Activated effector memory CD4-positive, alpha-beta T cell treated with Interleukin-2 at 50 U/mL for 16 hours (primary cell): Measurements from ENCODE around the gene QKI.
A peak's percentile ranks its signal among the peaks of the same experiment; 100 is the strongest.
"Not testable (repeated sequence)": the region's sequence is repeated elsewhere in the genome, so short reads cannot be mapped to it uniquely, and the experiment has no call there.

Source experiments
- DNase-seq: peaks from one replicate; pipeline ENCODE4 v3.0.0-alpha.2; 2020

Gene QKI

DNA sequence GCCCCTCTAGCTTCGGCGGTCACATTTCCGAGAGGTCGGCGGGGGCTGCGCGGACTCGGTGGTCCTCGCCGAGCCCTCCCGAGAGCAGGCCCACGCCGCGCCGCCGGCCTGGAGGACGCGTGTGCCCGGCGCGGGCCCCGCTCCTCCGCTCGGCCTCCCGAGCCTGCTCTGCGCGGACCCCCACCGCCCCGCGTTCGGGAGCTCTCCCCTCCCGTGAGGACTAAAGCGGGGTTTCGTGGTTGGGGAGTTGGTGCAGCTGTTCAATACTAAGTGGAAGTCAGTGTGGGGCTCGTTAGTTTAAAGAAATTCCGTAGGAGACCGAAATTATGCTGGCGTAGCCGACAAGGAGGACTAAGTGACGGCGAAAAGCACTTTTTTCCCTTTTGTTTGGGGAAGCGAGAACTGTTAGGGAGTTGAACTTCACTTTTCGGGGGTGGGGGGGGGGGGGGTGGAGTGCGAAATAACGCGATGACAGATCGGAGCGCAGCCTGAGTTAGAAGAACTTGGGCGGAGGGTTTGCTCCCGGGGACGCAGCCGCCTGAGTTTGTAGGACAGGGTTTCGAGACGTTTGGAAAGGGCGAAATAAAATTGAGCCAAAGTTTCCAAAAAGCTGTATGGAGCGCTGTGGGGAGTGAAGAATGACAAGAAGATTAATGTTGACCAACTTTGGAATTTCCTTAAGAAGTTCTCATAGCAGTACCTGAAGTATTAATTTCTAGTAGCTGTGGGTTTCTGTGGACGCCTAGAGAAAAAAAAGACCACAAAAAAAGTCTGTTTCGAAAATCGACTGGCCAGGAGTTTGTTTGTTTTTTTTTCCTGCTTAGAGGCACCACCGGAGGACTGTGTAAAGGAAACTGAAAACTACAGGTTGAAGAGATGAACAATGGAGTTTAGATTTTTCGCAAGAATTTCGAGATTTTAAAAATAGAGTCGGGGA is 1.4 kb downstream of the QKI start:
- peak; percentile 22 for DNase-seq

DNA sequence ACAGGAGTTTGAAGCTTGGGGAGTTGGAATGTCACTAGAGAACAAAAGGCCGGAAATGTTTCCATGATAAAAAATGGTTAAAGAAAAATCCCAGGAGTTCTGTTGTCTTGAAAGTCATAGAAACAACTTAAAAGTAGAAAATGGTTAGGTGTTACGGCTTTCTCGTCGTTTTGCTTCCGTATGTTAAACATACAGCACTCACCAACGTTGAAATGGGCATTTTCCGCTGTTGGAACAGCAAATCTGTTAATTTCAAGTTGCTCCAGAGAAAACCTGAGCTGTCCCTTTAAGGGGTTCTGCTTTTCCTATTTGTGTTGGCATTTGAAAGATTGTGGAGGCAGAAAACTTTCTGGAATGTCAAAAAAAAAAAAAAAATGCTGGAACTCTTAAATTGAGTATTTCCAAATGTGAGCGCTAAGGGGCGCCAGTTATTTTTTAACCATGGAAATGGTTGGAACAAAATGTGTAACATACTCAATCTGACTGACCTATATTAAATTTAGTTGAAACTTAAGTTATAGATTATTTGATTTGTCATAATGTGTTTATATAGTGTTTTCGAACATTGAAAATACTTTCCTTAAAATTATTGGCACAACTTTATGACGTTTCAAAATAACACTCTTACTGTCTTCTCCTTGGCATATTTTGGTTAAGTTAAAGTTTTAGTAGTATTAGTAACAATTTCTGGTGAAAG is 2.2 kb downstream of the QKI start:
- DNase-seq: no peak

DNA sequence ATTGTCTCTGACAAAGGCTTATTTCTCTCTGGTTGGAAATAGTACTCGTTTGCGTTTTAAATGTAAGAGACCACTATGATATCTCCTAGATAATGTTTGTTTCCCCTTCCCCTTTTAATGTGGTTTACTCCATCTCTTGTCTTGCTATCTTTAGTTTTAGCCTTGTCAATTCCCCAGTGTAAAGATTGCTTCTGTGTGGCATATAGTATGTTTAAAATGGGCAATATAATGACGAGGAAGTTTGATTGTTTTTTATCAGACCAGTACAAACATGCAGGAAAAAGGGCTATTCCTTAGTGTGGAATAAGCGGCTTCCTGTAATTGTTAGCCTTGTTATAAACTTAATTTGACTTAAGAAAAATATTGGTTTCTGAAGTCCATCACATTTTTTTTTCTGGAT is 3.1 kb downstream of the QKI start:
- no peak for DNase-seq

DNA sequence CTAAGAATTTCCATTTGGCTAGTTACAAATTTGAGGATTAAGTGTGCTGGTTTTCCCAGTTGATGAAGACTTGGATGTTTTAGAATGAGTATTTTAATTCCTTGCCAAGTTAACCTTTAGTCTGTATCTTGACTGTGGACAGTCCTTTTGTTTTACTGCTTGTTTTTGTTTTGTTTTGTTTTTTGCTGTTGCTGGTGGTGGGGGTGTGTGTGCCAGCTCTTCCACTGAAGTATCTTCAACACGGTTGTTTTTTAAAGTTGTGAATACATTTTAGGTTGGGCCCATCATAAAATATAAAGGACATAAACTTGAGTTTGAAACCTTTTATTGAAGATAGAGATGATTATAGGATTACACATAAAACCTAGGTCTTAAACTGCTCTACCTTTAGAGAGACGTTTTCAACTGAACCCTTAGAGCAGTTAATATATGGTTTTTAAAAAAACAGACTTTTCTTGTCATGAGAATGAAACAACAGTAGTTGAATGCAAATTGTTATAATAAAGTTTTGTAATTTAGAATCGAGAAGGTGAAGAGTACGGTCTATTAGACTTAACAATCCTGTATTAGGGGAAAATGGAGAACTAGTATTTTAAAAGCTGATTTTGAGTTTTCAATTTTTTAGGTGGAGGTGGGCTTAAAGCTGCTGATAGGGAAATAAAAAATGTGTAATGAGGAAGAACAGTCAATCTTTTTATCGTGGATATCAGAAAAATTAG is 4.0 kb downstream of the QKI start:
- DNase-seq: no peak

DNA sequence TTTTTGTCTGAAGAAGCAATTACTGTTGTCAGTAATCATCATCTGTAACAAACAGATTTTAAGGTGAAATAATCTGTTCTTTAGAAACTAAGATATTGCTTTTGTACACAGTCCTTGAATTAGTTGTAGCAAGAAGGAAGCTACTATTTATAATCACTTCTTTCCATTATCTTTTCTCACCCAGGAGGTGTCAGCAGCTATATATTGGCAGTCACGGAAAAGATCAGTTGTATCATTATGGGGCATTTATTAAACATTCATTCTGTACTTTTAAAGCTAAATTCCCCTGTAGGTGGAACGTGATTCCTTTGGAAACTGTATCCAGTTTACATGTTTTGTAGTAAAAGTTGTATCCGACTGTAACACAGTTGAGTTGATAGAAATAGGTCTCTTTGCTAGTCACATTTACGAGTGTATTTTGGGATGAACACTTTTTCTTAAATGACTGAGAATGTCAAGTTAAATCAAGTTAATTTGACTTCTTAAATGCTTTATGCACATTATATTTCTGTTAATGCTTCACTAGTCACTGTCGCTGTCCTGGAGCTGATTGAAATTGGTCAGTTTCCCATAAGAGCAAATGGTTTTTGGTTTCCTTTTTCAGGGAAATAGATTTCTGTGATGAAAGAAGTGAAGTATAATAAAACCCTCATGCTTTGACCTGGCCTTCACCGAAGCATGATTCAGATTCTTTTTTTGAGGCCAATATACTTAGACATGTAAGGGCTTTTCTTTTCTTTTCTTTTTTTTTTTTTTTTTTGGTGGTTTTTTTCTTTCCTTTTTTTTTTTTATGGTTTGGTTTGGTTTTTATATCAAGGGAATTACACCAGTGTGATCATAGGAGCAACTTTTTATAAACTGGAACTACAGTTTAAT is 5.1 kb downstream of the QKI start:
- DNase-seq: no peak

DNA sequence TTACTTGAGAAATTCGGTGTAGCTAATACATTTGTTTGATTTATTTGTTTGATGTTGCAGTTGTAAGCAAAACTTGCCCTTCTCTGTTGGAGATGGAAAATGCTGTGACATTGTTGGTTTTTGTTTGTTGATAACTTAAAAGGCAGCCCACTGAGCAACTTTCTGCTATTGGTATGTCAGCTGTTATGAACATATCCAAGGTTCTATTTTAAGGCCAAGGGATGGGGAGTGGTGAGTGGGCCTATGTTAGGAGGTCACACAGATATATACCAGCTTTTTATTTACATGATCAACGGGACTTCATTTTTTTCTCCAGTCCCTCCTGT is 5.7 kb downstream of the QKI start:
- DNase-seq: no peak

DNA sequence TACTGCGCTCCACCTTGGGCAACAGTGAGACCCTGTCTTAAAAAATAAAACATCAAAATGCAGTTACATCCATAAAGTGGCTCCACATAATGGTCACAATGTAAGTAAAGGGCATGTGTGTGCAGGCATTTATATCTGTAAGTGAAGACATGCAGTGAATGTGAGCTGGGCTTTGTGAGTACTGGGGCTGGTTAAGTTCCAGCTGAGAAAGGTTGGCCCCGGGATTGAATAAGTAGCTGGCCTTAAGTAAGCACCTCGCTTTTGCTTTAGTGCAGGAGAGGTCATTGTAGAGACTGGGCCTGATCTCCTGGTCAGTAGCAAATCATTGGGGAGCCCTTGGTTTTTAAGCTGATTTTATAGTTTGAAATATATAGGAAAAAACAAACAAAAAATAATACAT is 8.0 kb downstream of the QKI start:
- no peak for DNase-seq

DNA sequence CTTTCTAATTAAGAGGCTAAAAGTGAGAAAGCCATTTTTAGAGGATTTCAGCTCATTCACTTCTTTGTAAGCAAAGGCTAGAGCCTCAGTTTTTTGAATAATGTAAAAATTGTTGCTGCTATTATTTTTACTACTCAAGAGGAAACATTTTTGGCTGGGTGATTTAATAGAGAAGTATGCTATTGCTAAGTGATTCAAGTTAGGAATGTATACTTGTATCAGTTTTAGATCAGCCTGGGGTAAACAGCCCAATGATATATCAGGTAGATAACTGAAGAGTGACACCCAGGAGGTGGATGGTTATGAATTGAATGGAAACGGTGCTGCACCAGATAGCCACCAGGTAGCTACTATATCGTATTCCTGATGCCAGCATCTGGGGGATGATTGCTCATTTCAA is 9.2 kb downstream of the QKI start:
- no peak for DNase-seq

DNA sequence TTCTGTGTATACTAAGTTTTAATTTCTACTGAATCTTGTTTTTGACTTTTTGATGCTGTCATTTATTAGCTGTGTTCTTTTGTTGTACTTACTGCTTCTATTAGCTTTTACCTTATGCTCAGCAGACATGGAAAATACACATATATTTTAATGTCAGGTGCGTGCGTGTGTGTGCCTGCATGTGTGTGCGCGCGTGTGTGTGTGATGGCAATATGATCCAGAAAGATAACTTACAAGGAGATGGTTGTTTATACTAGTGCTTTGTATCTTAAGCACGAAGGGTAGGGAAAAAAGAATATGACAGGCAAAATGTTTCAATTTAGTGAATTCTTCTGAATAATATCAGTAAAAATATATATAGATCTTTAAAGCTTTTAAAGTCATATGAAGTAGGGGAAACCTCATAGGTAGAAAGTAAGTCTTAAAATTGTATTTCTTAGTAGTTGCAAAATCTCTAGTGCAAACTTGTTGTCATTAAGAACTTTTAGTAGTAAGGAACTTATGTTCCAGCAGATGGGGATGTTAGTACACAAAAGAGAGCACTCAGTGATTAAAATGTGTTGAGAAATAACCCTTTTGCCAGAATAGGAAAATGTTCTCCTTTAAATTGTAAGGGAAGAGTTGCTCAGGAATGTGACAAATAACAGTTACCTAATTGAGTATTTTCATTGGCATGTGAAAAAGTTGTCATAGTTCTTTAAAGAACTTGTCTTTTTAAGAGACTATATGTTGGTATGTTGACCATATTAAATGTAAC is 13.2 kb downstream of the QKI start:
- DNase-seq: no peak

DNA sequence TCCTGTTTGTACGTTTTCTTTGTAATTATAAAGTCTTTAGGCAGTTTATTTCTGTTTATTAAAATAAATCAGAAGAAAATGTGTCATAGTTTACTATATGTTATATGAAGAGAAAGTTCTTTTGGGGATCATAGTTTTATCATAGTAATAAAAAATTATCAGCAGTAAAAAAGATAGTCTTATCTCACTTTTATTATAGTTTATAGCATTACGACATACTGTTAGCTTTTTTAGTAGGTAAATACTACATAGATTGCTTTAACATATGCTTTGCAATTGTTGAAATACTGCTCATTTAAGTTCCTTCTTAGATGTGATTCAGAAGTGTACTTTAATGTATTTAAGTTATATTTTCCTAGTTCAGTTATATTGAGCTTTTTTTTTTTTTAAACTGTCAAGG is 13.9 kb downstream of the QKI start:
- no peak for DNase-seq

DNA sequence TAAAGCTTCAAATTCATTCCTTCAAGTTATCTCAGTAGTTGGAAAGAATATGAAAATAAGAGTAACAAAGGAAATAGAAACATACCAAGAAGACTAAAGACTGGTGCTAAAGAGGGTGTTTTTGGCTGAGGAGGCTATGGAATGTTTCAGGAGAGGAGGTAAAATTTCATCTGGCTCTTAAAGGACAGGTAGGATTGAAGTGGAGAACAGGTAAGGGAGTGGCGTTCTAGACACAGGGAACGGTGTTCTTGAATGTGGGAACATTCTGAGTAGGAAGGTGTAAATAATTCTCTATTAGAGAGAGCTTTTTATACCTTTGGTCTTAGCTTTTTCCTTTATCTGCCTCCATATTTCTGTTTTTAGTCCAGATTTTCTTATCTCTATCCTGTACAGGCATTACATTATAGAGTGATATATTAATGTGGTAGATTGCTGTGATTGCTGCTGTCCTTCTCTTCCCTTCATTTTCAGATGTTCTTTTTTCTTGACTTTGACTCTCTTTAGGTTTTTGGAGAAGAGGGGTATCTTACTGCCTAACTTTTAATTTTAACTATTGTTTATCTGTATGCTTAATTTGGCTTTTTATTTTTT is 15.4 kb downstream of the QKI start:
- DNase-seq: no peak

DNA sequence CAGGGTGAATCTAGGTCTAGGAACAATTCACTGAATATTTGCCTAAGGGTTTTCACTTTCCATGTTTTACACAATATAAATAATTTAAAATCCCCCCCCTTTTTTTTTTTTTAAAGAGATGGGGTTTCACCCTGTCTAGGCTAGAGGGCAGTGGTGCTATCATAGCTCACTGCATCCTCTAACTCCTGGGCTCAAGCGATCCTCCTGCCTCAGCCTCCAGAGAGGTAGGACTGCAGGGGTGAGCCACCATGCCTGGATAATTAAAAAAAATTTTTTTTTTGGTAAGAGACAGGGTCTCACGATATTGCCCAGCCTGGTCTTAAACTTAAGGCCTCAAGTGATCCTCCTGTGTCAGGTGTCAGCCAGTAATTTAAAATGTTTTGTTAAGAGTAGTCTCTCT is 17.8 kb downstream of the QKI start:
- DNase-seq: no peak

DNA sequence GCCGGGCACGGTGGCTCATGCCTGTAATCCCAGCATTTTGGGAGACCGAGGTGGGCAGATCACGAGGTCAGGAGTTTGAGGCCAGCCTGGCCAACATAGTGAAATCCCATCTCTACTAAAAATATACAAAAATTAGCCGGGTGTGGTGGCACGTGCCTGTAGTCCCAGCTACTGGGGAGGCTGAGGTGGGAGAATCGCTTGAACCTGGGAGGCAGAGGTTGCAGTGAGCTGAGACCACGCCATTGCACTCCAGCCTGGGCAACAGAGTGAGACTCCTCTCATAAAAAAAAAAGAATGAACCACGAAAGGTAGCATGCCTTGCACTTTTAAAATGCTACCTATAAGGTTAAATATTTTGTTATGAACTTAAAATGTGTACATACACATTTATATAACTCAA is 19.0 kb downstream of the QKI start:
- DNase-seq: not testable (repeated sequence)

DNA sequence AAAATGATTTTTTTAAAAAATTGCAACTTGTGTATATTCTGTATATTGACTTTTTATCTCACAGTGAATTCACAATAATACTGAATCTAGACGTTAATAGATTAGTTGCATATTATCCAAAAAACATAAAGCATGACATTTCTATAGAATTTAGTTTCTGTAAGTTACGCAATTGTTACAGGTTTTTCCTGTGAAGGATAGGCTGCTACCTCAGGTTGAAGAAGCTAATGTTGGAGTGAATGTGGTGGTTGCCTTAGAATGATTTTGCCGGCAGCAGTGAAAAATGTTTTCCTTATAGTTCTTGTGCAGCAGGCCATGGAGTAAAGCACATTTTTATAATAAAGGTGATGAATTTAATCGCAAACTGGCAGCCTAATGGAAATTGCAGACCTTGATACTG is 20.5 kb downstream of the QKI start:
- no peak for DNase-seq

DNA sequence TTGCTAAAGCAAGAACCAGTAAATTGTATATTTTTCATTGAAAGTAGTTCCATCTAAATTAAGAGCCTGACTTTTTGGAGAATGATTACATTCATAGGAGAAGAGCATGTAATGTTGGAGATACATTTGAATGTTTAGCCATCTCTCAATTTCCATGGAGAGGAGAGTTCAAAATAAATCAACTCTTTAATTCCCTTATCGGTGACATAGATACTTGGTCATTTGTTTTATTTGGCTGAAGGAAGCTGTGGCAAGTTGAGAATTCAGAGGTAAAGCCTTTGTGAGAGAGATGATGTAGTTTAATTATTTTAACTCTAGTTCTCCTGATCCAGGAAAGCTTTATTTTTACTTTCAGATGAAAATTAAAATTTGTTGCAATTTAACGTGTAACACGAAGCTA is 22.3 kb downstream of the QKI start:
- no peak for DNase-seq

DNA sequence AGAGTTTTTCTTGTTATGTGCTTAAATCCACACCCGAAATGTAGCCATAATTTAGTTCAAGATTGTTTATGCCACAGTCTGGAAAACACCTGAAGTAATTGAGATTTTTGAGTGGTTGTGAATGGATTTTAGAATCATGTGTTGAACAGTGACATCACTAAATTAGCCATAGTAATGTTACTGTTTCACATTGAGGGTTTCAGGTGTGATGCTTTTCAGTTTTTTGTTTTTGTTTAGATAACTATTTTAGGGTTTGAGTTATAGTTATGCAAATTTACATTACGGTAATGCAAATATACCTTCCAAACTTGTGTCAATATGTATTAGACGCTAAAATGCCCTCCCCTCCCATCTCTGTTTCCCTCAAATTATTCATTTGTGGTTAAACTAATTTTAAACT is 22.9 kb downstream of the QKI start:
- DNase-seq: no peak

DNA sequence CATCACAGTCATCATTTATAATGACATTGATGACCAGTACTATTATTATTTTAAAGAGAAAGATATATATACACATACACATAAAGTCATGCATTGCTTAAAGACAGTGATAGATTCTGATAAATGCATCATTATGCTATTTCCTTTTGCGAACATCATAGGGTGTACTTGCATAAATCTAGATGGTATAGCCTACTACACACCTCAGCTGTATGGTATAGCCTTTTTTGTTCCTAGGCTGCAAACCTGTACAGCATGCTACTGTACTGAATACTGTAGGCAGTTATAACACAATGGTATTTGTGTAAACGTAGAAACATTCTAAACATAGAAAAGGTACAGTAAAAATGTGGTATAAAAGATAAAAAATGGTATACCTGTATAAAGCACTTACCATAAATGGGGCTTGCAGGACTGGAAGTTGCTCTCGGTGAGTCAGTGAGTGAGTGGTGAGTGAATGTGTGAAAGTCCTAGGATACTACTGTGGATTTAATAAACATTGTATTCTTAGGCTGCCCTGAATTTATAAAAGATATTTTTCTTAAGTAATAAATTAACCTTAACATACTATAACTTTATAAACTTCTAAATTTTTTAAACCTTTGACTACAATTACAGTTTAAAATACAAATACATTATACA is 23.9 kb downstream of the QKI start:
- no peak for DNase-seq

DNA sequence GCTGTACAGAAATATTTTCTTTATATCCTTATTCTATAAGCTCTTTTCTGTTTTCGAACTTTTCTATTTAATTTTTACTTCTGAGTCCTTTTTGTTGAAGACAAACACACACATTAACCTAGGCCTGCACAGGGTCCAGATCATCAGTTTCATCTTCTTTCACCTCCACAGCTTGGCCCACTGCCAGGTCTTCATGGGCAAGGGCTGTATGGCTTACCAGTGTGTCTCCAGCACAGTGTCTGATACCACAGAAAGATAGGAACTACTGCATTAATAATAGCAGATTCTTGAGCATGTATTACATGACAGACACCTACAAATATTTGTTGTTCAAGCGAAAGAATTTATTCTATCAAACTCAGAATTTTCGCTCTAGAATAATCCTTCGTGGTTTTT is 24.4 kb downstream of the QKI start:
- no peak for DNase-seq

DNA sequence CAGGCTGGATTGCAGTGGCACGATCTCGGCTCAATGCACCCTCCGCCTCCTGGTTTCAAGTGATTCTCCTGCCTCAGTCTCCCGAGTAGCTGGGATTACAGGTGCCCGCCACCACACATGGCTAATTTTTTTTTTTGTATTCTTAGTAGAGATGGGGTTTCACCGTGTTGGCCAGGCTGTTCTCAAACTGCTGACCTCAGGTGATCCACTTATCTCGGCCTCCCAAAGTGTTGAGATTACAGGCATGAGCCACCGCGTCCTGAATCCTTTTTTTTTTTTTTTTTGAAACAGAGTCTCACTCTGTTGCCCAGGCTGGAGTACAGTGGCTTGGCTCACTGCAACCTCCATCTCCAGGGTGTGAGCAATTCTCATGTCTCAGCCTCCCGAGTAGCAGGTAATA is 24.9 kb downstream of the QKI start:
- not testable (repeated sequence) for DNase-seq

DNA sequence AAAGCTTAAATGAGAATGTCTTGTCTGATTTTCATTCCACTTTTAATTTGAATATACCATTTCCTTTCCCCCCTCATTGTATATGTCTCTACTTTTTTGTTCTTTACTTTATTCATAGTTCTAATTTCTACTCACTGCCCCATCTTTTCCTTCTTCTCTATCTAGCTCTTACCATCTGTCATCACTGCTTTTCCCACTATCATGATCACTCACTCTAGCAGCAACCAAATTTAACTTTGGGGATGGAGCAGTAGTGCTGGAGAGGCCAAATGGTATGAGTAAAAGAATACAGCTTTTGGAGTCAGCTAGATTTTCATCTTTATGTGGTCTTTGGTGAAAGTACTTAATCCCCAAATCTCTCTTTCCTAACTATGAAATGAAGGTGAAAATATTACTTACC is 25.5 kb downstream of the QKI start:
- DNase-seq: no peak

DNA sequence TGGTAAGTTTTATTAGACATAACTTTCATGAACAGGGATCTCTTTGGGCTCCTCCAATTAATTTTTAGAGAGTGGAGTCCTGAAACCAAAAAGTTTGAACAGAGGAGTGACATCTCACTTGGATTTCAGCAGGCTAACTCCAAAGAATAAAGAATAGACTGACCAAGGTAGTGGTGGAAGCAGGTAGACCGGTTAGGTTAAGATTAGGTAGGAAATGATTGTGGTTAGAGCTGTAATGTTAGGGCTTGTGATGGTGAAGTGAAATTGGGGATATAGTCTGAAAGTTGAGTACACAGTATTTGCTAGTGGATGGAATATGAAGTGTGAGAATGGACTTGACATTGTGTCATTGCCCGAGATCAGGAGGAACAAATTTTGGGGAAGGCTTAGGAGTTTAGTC is 27.8 kb downstream of the QKI start:
- DNase-seq: no peak
